GM21526 (cell line): Measurements from ENCODE around the gene SVEP1.
"Not testable (repeated sequence)": the region's sequence is repeated elsewhere in the genome, so short reads cannot be mapped to it uniquely, and the experiment has no call there.

Source experiments
- ATAC-seq: cut with Tn5 transposase; IDR thresholded peaks from one replicate; pipeline ENCODE4 v1.9.1; 2021; ENCODE audit warnings: moderate library complexity; ENCODE audit not compliant: unreplicated experiment, low FRiP score

The SVEP1 gene

DNA sequence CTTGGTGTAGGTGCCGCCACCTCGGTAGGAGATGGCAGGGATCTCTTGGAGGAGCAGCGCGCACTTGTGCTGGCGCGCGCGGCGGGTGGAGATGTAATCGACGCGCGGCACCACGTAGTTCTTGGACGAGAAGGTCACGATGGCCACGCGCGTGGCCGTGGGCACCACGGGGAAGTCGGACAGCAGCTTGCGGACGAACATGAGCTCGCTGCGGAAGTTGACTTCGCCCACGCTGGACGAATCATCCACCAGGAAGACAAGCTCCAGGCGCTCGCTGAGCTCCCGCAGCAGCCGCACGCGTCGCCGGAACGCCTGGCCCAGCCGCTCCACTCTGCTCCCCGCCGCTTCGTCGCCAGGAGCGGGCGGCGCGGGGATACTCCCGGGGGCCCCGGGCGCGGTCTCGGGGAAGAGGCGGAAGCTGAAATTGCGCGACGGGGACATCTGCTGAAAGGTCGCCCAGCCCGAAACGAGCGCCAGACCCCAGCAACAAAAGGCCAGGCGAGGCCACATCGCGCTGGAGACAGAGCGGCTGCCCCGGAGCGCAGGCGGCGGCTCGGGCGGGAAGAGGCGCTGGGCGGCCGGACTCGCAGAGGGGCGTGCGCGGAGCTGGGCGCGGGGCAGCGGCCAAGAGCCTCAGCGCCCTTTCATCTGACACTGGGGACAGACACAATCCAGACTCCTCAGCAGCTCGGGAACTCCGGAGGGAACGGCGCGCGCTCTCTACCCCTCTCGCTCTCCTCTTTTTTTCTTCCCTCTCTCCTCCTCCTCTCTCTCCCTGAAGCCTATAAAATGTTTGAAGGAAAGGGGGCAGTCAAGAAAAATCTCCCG, at the start of gene SVEP1:
Gene SVEP1 (minus strand): TSS at position 708 of the 828 bp plus-strand sequence. CDS start 198 bp downstream, at position 510.
- ATAC-seq: no peak

DNA sequence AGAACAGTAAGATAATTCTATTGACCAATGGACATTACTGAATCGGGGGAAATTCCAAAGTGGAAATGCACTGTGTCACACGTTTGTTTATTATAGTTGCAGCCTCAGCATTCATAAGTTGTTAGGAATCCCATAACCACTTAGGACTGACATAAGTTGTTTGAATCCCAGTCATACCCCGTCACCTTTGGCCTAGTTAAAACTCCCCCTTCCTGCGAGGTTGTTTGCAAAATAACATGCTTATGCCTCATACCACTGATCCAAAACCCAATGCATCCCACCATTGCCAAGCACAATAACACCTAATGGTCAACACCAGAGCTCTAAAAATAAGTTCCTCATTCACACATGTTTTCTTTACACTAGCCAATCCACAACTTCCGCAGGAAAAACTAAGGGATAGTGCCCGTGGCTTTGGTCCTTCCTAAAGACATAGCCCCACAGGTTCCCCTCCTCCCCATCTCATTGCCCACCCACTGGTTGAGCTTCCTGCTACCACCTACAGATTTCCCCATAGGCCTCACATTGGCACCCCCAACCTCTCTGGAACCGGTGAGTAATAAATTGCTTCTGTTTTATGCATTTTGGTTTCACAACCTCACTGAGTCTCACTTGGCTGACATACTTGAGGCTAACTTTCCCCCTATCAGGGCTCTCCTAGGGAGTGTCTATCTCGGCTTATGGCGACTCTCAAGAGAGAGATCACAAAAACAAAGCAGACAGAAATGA, 46.7 kb upstream of the SVEP1 start:
- peak; percentile 99 for ATAC-seq

DNA sequence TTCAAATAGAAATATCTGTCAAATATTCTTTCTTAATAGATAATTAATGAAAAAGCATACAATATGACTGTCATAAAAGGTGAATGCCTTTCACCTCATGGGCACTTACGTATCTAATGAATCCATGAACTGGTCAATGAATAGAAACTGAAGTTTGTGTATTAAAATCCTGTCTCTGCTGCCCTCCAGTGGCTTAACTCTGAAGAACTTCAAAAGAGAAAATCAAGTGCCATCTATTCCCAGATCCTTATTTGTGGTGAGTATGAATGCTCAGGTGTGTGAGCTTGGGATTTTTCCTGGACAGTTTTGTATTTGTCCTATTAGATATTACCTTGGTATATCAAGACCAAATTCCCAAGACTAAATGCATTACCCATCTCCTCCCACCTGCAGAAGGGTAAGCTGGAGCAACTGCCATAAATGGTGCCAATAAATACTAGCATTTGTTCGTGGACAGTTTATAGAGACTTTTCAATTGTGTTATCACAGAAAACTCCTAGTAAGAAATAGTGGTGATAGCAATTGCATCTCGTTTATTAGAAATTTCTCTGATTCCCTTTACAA, 44.0 kb upstream of the SVEP1 start:
- ATAC-seq: no peak

DNA sequence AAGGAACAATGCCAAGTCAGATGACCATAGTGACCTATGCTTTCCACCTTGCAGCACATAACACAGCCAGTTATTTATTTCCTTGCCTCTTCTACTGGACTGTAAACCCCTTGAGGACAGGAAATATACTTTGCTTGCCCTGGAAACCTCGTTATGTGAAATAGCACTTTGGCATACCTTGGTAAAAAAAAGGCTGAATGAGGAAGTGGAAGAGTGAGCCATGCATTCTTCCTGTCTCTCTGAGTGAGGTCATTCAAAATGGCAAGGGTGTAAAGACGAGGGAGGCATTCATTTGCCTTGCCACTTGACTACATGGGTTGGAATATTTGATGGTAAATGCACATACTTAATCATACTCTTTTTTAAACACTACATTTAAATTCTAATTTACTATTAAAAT, 42.8 kb upstream of the SVEP1 start:
- ATAC-seq: no peak

DNA sequence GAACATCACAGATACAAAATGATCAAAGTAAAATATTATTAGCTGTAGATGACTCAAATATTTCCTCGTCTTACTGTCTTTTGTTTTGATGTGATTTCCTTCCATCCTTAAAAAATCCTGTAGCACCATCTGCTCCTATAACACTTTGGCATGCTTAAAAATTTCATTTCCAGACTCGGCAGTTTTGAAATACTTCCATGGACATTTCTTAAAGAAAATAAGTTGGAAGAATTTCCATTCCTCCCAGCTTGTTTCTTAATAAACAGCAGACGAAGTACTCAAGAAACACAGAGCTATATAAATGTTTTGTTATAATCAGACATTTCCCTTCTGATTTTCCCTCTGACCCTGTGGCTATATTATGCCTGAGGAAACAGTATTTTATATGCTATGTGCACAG, 41.2 kb upstream of the SVEP1 start:
- ATAC-seq: no peak

DNA sequence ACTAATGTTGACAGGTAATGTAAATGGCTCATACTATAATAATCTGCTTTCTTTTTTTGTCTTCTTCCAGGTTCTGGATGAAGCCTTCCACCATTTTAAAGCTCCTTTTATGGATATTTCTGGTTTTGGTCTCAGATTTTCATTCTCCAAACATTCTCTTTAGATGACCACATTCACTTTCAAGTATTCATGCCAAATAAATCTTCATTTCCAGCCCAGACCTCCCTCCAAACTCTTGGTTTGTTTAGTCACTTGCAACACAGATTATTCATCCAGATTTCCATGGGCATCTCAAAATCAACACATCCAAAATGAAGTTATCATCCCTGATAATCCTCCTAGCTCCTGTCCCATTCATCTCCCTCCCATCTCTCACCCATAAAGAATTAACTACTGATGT, 40.3 kb upstream of the SVEP1 start:
- ATAC-seq: no peak

DNA sequence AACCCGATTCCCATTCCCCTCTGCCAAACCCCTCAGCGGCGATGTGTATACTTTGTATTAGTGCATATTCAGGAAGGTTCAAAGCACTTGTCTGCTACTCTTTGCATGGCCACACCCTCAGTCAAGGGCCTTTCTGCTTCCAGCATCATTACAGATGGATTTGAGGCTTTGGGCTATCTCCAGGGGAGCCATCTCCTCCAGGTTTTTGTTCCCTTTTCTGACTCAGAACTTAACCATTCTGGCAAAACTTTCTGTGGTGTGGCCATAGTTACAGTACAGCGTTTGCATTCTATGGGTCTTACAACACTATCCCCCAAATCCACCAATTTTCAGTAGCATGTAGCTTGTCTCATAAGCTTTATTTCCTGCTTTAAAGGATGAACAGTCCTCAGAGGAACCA, 36.0 kb upstream of the SVEP1 start:
- no peak for ATAC-seq

DNA sequence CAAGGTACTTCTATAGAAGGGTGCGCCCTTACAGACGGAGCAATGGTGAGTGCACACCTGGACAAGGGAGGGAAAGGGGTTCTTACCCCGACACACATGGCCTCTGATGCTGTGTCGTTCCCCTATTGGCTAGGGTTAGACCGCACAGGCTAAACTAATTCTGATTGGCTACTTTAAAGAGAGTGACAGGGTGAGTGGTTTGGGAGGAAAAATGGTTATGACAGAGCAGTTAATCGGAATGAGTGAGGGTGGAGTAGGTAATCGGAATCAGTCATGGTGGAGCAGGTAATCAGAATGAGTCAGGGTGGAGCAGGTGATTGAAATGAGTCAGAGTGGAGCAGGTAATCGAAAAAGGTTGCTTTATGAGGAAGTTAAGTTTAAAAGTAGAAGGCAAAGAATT, 35.0 kb upstream of the SVEP1 start:
- not testable (repeated sequence) for ATAC-seq

DNA sequence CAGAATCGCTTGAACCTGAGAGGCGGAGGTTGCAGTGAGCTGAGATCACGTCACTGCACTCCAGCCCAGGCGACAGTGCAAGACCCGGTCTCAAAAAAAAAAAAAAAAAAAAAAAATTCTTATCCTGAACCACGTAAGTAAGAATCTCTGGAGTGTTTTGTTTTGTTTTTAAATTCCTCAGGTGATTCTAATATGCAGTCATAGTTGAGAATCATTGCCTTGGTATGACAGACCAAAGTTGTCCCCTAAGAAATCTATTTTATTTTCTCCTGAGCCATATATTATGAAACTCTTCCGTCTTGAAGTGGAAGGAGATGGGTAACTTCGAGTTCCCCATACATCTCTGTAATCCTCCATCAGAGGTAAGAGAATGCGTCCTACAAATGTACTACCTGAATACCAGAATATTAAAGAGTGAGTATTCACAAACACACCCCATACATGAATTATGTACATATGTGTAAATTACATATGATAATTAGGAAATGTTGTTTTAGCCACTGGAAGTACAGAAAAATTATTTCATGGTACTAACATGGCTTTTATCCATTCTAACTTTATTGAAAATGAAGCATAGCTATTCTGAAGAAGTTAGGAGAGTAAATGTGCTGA, 26.7 kb upstream of the SVEP1 start:
- no peak for ATAC-seq

DNA sequence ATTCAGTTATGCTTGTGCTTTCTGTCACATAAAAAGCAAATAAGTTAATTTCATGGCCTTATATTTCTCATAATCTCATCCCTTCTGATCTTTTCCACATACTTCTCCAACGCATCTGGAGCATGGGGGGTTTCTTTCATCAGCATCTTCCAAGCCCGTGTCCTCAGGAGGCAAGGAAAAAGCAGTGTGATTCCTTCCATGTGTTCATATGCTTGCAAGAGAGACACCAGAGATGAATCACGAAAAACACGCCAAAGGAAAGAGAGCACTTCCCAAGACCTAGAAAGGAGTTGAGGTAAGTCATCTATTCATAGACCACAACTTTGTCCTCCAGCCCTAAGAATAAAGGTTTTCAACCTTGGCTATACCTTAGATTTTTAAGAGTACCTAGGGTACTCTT, 26.0 kb upstream of the SVEP1 start:
- no peak for ATAC-seq

DNA sequence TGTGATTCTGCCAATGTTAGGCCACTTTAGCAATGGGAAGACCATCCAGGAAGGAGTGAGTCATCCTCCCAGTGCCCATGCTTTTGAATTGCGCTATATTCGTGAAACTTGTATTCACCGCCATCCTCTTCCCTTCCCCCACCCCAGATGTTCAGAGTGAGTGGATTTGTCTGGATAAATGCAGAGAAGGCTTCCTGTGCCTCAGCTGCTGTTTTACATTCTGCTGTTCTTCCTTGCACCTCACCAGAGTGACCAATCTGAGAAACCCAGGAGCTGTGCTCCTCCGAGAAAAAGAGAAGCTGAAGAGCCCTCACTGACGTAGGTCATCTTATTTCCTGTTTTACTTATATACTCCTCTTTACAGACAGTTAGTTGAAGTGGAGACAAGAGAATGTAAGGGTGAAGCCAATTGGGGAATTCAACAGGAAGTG, 24.6 kb upstream of the SVEP1 start:
- no peak for ATAC-seq

DNA sequence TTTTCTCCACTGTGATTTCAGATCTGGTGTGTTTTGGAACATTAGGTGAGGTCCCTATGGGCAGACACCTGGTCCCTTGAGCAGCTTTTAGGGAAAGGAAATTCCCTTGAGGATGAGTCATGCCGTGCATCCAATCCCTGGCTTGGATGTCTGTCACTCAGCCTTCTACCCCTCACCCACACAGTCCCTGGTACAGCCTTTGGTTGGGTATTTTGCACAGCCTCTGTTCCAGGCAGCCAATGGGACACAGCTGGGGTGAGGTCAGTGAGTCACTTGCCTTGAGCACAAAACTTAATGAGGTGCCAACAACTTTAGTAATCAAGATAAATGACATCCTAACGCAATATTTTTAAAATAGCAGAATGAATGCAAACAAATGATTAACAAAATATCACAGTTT, 22.7 kb upstream of the SVEP1 start:
- ATAC-seq: no peak

DNA sequence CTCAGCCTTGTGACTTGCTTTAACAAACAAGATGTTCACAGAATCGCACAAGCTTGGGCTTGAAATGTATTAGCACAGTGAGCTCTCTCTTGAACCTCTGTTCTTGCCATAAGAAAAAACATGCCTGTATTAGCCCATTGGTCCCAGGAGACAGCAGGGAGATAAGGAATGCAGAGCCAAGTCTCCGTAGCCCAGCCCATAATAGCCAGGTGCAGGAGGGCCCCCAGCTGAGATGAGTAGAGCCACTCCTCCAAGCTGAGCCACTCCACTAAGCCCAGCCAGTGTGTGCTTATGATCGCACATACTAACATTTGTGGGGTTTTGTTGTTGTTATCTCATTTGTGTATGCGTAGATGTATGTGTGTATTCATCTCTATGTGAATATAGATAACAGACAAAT, 21.6 kb upstream of the SVEP1 start:
- ATAC-seq: no peak

DNA sequence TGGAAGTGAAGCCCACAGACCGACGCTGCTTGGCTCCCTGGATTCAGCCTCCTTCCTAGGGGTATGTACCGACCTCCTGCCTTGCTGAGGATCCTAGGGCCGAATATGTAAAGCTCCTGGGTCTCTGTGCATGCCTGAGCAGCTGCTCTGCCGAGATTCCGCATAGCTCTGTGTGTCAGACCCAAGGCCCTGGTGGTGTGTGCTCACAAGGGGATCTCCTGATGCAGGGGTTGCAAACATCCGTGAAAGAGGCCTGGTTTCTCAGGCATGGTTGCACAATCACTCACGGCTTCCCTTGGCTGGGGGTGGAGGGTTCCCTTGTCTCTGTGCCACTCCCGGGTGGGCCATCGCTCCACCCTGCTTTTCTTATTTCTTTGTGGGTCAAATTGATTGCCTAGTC, 19.9 kb upstream of the SVEP1 start:
- no peak for ATAC-seq

DNA sequence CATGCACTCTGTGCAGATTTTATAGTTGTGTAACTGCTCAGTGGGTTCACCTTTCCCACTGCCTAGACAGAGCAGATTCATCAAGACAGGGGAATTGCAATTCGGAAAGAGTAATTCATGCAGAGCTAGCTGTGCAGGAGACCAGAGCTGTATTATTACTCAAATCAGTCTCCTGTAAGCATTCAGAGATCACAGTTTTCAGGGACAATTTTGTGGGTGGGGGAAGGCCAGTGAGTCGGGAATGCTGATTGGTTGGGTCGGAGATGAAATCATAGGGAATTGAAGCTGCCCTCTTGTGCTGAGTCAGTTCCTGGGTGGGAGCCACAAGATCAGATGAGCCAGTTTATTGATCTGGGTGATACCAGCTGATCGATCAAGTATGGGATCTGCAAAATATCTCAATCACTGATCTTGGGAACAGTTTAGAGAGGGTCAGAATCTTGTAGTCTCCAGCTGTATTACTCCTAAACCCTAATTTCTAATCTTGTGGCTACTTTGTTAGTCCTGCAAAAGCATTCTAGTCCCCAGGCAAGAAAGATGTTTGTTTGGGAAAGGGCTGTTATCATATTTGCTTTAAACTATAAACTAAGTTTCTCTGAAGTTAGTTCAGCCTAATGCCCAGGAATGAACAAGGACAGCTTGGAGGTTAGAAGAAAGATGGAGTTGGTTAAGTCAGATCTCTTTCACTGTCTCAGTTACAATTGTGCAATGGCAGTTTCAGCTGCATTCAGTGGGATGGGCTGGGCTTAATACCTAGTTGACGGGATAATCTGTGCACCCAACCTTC, 12.7 kb upstream of the SVEP1 start:
- ATAC-seq: no peak

DNA sequence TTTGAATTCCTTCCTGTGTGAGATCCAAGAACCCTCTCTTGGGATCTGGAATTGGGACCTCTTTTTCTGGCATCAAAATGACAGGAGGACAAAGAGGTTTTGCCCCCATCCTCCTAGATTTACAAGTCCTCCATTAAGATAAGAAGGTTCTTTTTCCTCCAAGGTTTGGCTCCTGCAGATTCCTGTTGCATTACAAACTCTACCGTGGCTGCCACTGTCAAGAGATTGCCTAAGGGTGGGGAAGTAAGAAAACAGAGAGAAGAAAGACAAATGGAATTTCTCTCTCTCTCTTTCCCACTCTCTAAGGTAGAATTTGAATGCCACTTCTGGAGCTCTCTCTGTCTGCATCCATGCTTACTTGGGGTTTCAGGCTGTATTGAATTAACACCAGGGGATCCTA, 12.0 kb upstream of the SVEP1 start:
- no peak for ATAC-seq

DNA sequence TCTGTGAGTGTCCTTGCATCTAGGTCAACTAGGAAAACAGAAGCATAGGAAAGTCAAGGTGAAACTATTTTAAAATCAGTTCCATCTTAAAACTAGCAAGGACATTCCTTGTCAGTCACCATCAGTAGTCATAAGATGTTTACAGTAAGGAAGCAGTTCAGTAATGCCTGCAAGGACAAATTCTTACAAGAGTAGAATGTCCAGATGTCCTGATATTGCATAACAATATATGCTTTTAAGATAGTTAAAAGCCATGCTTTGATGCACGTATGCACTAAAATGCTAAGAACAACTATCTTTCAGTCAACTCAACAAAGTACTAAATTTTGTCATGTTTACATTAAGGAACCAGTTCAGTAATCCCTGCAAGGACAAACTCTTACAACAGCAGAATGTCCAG, 11.3 kb upstream of the SVEP1 start:
- no peak for ATAC-seq

DNA sequence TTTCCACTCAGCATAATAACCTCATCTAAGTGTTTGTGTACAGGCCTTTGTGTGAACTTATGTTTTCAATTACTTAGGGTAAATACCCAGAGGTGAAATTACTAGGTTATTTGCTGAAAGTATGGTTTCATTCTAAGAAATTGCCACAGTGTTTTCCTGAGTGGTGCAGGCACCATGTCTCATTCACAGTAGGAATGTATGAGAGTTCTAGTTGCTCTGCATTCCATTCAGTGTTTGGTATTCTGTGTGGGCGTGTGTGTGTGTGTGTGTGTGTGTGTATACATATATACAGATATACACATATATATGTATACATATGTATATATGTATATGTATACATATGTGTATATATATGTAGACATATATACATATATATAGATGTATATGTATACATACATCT, 8.8 kb upstream of the SVEP1 start:
- no peak for ATAC-seq

DNA sequence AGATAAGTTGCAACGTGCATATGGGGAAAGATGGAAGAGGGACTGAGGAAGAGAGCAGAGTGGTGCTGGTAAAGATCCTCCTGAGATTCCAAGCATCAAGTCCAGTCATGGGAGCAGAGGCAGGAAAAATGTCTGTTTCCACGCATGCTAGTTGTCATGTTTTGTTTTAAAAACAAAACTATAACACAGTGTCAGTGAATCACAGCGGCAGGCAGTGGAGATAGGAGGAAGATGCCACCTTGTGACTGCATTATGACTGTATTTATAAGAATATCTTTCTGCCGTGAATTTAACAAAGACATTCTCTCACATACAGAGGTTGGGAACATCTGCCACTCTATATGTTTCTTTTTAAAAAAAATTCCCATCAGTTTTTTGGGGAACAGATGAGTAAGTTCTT, 3.7 kb upstream of the SVEP1 start:
- ATAC-seq: no peak

DNA sequence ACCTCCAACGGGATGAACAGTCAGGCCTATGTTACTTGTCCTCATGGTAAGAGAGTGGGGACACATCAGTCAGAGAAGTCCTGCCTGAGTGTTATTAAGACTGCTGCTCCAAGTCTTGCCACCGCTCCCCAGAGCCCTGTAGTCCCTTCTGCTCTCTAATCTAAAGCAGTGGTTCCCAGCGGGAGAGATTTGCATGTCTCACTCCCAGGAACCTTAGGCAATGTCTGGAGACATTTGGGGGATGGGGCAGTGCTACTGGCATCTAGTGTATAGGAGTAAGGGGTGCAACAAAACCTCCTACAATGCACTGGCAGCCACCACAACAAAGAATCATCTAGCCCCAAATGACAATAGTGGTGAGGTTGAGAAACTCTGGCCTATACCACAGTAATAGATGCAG, 2.6 kb upstream of the SVEP1 start:
- no peak for ATAC-seq

DNA sequence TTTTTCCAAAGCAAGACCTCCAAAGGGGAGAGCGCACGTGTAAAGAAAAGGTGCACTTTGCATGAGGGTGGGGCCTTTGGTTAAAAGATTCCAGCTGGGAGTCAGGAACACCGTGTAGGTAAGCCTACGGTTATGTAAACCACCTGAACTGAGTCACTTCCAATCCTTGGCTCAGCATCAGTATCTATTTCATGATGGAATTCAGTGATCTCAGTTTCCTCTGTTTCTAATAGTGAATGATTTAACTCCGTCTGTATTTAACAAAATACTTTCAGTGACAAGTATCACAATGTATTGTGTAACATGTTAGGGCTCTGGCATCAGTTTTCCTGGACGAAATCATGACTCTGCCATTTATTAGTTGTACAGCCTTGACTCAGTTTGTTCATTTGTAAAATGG, 1.3 kb upstream of the SVEP1 start:
- ATAC-seq: no peak
